HCT116 (cell line): ENCODE data around the gene PLPP6. TPM values are rescaled to one million over a fixed set of nuclear protein-coding genes. Genes with fewer than 3 reads are reported as not detected.

ENCODE experiments used
- total RNA-seq: library from RNA; stranded (reverse); gene quantifications from one replicate; pipeline ENCODE4 v1.2.1, GENCODE V29; 2021; ENCODE audit not compliant: unreplicated experiment

Gene PLPP6
- total RNA-seq, 1 experiment from 2014 or later, result 5.0 TPM

Other genes starting within 250 kb of the PLPP6 start
- 6.8 TPM for gene SLC1A1, start 171.8 kb upstream of the PLPP6 start, total RNA-seq
- 0.57 TPM for gene SPATA6L, start 4.2 kb downstream of the PLPP6 start, total RNA-seq
- 18.1 TPM for gene CDC37L1, start 17.3 kb downstream of the PLPP6 start, total RNA-seq
- 43.0 TPM for gene AK3, start 78.9 kb downstream of the PLPP6 start, total RNA-seq
- 29.9 TPM for gene RCL1, start 130.7 kb downstream of the PLPP6 start, total RNA-seq